IPS-15b (cell line): ENCODE data around the gene CDC26.
"Not testable (repeated sequence)": the region's sequence is repeated elsewhere in the genome, so short reads cannot be mapped to it uniquely, and the experiment has no call there.

Experiments
- H3K27me3 ChIP-seq: one replicate; pipeline ENCODE4 v1.6.1; 2013; ENCODE audit warnings: low read length; ENCODE audit not compliant: control insufficient read depth, insufficient read depth
- H3K36me3 ChIP-seq: one replicate; pipeline ENCODE4 v1.6.1; 2013; ENCODE audit warnings: low read length; ENCODE audit not compliant: control insufficient read depth, insufficient read depth
- H3K4me1 ChIP-seq: one replicate; pipeline ENCODE4 v1.6.1; 2013; ENCODE audit warnings: mild to moderate bottlenecking, low read length; ENCODE audit not compliant: control insufficient read depth, insufficient read depth
- H3K4me3 ChIP-seq: one replicate; pipeline ENCODE4 v1.5.1; 2013; ENCODE audit warnings: low read depth, low read length
- H3K9ac ChIP-seq: one replicate; pipeline ENCODE4 v1.6.1; 2013; ENCODE audit warnings: low read depth, mild to moderate bottlenecking, low read length
- H3K9me3 ChIP-seq: one replicate; pipeline ENCODE4 v1.6.1; 2013; ENCODE audit warnings: mild to moderate bottlenecking, low read length; ENCODE audit not compliant: control insufficient read depth, insufficient read depth

CDC26 gene

GRCh38 chr9:113255438-113255837, 19.9 kb downstream of the CDC26 start:
- H3K4me1 ChIP-seq, result no peaks in the 10 kb centered on the region
- no peaks in the 10 kb centered on the region for H3K9me3 ChIP-seq
- no peak overlapping the region for H3K4me3 ChIP-seq
- H3K36me3 ChIP-seq, result peaks cover 4% of the 10 kb centered on the region
- H3K27me3 ChIP-seq, result no peaks in the 10 kb centered on the region
- H3K9ac ChIP-seq, result no peak overlapping the region

GRCh38 chr9:113254991-113255390, 20.4 kb downstream of the CDC26 start:
- Histone ChIP-seq H3K27me3 (no peaks in the 10 kb centered on the region), H3K4me1 (no peaks in the 10 kb centered on the region)

GRCh38 chr9:113250807-113251206, 24.6 kb downstream of the CDC26 start:
- Histone ChIP-seq H3K36me3 (no peaks in the 10 kb centered on the region), H3K9me3 (no peaks in the 10 kb centered on the region), H3K27me3 (no peaks in the 10 kb centered on the region), H3K4me1 (no peaks in the 10 kb centered on the region), H3K9ac (no peak overlapping the region), H3K4me3 (no peak overlapping the region)

More at GRCh38 chr9:113254991-113255390, 20.4 kb downstream of the CDC26 start:
- H3K9ac ChIP-seq, result no peak overlapping the region
- peaks cover under 1% of the 10 kb centered on the region for H3K36me3 ChIP-seq
- no peak overlapping the region for H3K4me3 ChIP-seq
- no peaks in the 10 kb centered on the region for H3K9me3 ChIP-seq

GRCh38 chr9:113249661-113250060, 25.7 kb downstream of the CDC26 start:
- not testable (repeated sequence) for H3K36me3 ChIP-seq, H3K4me1 ChIP-seq, H3K9ac ChIP-seq, H3K4me3 ChIP-seq, H3K27me3 ChIP-seq, H3K9me3 ChIP-seq

GRCh38 chr9:113247640-113248039, 27.7 kb downstream of the CDC26 start:
- no peaks in the 10 kb centered on the region for H3K4me1 ChIP-seq
- H3K27me3 ChIP-seq, result no peaks in the 10 kb centered on the region
- H3K36me3 ChIP-seq, result no peaks in the 10 kb centered on the region
- H3K4me3 ChIP-seq, result no peak overlapping the region
- H3K9ac ChIP-seq, result no peak overlapping the region
- no peaks in the 10 kb centered on the region for H3K9me3 ChIP-seq

GRCh38 chr9:113246928-113247327, 28.4 kb downstream of the CDC26 start:
- Histone ChIP-seq H3K9ac (no peak overlapping the region), H3K4me1 (no peaks in the 10 kb centered on the region), H3K9me3 (no peaks in the 10 kb centered on the region), H3K4me3 (no peak overlapping the region), H3K36me3 (no peaks in the 10 kb centered on the region), H3K27me3 (no peaks in the 10 kb centered on the region)

GRCh38 chr9:113245894-113246293, 29.5 kb downstream of the CDC26 start:
- no peaks in the 10 kb centered on the region for H3K9me3 ChIP-seq
- no peaks in the 10 kb centered on the region for H3K36me3 ChIP-seq
- no peaks in the 10 kb centered on the region for H3K4me1 ChIP-seq
- no peak overlapping the region for H3K4me3 ChIP-seq
- H3K27me3 ChIP-seq, result no peaks in the 10 kb centered on the region
- H3K9ac ChIP-seq, result no peak overlapping the region

GRCh38 chr9:113244556-113244955, 30.8 kb downstream of the CDC26 start:
- H3K36me3 ChIP-seq, result no peaks in the 10 kb centered on the region
- no peak overlapping the region for H3K9ac ChIP-seq
- no peaks in the 10 kb centered on the region for H3K27me3 ChIP-seq
- H3K9me3 ChIP-seq, result no peaks in the 10 kb centered on the region
- no peaks in the 10 kb centered on the region for H3K4me1 ChIP-seq
- H3K4me3 ChIP-seq, result no peak overlapping the region

- no peaks in the 10 kb centered on the region for H3K9me3 ChIP-seq
- H3K9ac ChIP-seq, result no peak overlapping the region
- H3K36me3 ChIP-seq, result no peaks in the 10 kb centered on the region
- no peak overlapping the region for H3K4me3 ChIP-seq
- no peaks in the 10 kb centered on the region for H3K27me3 ChIP-seq
- H3K4me1 ChIP-seq, result no peaks in the 10 kb centered on the region
These were observed 34.2 kb downstream of the CDC26 start for GRCh38 chr9:113241161-113241560.

GRCh38 chr9:113238859-113239232, 36.5 kb downstream of the CDC26 start:
- Histone ChIP-seq H3K9ac (no peak overlapping the region), H3K27me3 (no peaks in the 10 kb centered on the region), H3K36me3 (no peaks in the 10 kb centered on the region), H3K4me3 (no peak overlapping the region), H3K4me1 (no peaks in the 10 kb centered on the region), H3K9me3 (no peaks in the 10 kb centered on the region)

- Histone ChIP-seq H3K36me3 (no peaks in the 10 kb centered on the region), H3K9ac (no peak overlapping the region), H3K4me3 (no peak overlapping the region), H3K9me3 (no peaks in the 10 kb centered on the region), H3K27me3 (no peaks in the 10 kb centered on the region), H3K4me1 (no peaks in the 10 kb centered on the region)
These were observed 37.0 kb downstream of the CDC26 start for GRCh38 chr9:113238202-113238858.

GRCh38 chr9:113237026-113237425, 38.3 kb downstream of the CDC26 start:
- Histone ChIP-seq H3K27me3 (no peaks in the 10 kb centered on the region), H3K4me3 (no peak overlapping the region), H3K9ac (no peak overlapping the region), H3K9me3 (no peaks in the 10 kb centered on the region), H3K4me1 (no peaks in the 10 kb centered on the region), H3K36me3 (no peaks in the 10 kb centered on the region)
